GM12892 (cell line): Measurements from ENCODE around the gene SERP2.

Source experiments
- POLR2A ChIP-seq: IDR thresholded peaks from 2 replicates; pipeline ENCODE4 v1.6.1; 2011; ENCODE audit warnings: low read depth, low read length, control low read depth
- TAF1 ChIP-seq: IDR thresholded peaks from 2 replicates; pipeline ENCODE4 v1.6.1; 2011; ENCODE audit warnings: low read depth, mild to moderate bottlenecking, control low read depth, low read length, borderline replicate concordance

GRCh38 chr13:44406617-44407016, 33.0 kb downstream of the SERP2 start:
- TF ChIP-seq POLR2A (no peak), TAF1 (no peak)
